HL-60 (cell line): ENCODE data around the gene ZFYVE27.

ENCODE experiments used
- DNase-seq, 2 experiments: peaks; one replicate each; pipeline ENCODE4 v3.0.0-alpha.2; 2010 to 2020; ENCODE audit warnings: low read depth in 1 of 2, low spot score in 1 of 2
- H3K27ac ChIP-seq: fragments of 250-450 bp; sonication (Bioruptor Pico); replicated peaks from 2 replicates; pipeline ENCODE4 v1.5.1; 2020; ENCODE audit warnings: mild to moderate bottlenecking, moderate library complexity
- H3K27me3 ChIP-seq: fragments of 250-450 bp; sonication (Bioruptor Pico); 2 replicates; pipeline ENCODE4 v1.5.1; 2021; ENCODE audit warnings: mild to moderate bottlenecking, moderate library complexity; ENCODE audit not compliant: insufficient read depth, poor library complexity, severe bottlenecking
- H3K4me3 ChIP-seq: replicated peaks from 2 replicates; pipeline ENCODE4 v1.5.1; 2011; ENCODE audit warnings: mild to moderate bottlenecking, control low read depth, low read length; ENCODE audit not compliant: insufficient read depth
- GABPA ChIP-seq: IDR thresholded peaks from 2 replicates; pipeline ENCODE4 v1.6.1; 2012; ENCODE audit warnings: low read depth
- POLR2AphosphoS5 ChIP-seq: IDR thresholded peaks from 2 replicates; pipeline ENCODE4 v1.6.1; 2012; ENCODE audit warnings: low read depth
- SPI1 ChIP-seq: IDR thresholded peaks from 2 replicates; pipeline ENCODE4 v1.6.1; 2012; ENCODE audit warnings: low read depth, mild to moderate bottlenecking, borderline replicate concordance
- TF ChIP-seq, protein P1 (sequence below): IDR thresholded peaks from 2 replicates; pipeline ENCODE4 v1.6.1; 2012; ENCODE audit warnings: low read depth; ENCODE audit not compliant: insufficient replicate concordance
- TF ChIP-seq, protein P2 (sequence below): IDR thresholded peaks from one replicate; pipeline ENCODE4 v1.5.1; 2011; ENCODE audit warnings: low read length, control low read depth, inconsistent platforms; ENCODE audit not compliant: insufficient read depth

ZFYVE27 gene

DNA sequence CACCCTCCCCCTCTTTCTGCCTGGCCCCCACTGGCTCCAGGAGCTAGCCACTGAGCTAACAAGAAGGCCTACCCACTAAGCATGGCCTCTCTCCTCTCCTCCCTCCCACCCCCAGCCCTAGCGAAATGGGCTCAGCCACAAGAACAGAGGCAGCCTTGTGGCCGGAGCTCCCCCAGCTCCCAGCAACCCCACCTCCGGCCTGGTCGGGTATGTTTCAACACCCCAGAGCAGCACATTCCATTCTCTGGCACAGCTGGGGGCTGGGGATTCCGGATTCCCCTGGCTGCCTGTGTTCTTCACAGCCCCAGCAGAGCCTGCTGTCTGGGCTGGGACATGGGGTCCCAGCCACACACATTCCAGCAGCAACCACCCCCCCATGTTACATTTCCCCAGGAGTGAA, 25.9 kb downstream of the ZFYVE27 start:
- H3K27ac ChIP-seq, result no peak overlapping the region
- TF ChIP-seq POLR2AphosphoS5 (no peak), SPI1 (no peak), GABPA (no peak)
- TF ChIP-seq, protein P1, sequence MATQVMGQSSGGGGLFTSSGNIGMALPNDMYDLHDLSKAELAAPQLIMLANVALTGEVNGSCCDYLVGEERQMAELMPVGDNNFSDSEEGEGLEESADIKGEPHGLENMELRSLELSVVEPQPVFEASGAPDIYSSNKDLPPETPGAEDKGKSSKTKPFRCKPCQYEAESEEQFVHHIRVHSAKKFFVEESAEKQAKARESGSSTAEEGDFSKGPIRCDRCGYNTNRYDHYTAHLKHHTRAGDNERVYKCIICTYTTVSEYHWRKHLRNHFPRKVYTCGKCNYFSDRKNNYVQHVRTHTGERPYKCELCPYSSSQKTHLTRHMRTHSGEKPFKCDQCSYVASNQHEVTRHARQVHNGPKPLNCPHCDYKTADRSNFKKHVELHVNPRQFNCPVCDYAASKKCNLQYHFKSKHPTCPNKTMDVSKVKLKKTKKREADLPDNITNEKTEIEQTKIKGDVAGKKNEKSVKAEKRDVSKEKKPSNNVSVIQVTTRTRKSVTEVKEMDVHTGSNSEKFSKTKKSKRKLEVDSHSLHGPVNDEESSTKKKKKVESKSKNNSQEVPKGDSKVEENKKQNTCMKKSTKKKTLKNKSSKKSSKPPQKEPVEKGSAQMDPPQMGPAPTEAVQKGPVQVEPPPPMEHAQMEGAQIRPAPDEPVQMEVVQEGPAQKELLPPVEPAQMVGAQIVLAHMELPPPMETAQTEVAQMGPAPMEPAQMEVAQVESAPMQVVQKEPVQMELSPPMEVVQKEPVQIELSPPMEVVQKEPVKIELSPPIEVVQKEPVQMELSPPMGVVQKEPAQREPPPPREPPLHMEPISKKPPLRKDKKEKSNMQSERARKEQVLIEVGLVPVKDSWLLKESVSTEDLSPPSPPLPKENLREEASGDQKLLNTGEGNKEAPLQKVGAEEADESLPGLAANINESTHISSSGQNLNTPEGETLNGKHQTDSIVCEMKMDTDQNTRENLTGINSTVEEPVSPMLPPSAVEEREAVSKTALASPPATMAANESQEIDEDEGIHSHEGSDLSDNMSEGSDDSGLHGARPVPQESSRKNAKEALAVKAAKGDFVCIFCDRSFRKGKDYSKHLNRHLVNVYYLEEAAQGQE, result no peak
- TF ChIP-seq, protein P2, sequence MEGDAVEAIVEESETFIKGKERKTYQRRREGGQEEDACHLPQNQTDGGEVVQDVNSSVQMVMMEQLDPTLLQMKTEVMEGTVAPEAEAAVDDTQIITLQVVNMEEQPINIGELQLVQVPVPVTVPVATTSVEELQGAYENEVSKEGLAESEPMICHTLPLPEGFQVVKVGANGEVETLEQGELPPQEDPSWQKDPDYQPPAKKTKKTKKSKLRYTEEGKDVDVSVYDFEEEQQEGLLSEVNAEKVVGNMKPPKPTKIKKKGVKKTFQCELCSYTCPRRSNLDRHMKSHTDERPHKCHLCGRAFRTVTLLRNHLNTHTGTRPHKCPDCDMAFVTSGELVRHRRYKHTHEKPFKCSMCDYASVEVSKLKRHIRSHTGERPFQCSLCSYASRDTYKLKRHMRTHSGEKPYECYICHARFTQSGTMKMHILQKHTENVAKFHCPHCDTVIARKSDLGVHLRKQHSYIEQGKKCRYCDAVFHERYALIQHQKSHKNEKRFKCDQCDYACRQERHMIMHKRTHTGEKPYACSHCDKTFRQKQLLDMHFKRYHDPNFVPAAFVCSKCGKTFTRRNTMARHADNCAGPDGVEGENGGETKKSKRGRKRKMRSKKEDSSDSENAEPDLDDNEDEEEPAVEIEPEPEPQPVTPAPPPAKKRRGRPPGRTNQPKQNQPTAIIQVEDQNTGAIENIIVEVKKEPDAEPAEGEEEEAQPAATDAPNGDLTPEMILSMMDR, result no peak
- no peak overlapping the region for H3K4me3 ChIP-seq
- no peak for DNase-seq
- no peaks in the 10 kb centered on the region for H3K27me3 ChIP-seq

GRCh38 chr10:97763411-97763810, 26.5 kb downstream of the ZFYVE27 start:
- no peaks in the 10 kb centered on the region for H3K27me3 ChIP-seq
- no peak for DNase-seq
- H3K27ac ChIP-seq, result no peak overlapping the region
- H3K4me3 ChIP-seq, result no peak overlapping the region
- TF ChIP-seq, protein P2, result no peak
- TF ChIP-seq GABPA (no peak), POLR2AphosphoS5 (no peak), SPI1 (no peak)
- TF ChIP-seq, protein P1, result no peak

GRCh38 chr10:97763947-97764346, 27.0 kb downstream of the ZFYVE27 start:
- peaks cover under 1% of the 10 kb centered on the region for H3K27me3 ChIP-seq
- H3K4me3 ChIP-seq, result no peak overlapping the region
- DNase-seq, result no peak
- H3K27ac ChIP-seq, result no peak overlapping the region
- no peak for TF ChIP-seq POLR2AphosphoS5
- no peak for TF ChIP-seq GABPA
- TF ChIP-seq, protein P1, result no peak
- TF ChIP-seq, protein P2, result no peak
- no peak for TF ChIP-seq SPI1
